HG03439 (cell line): Measurements from ENCODE around the gene FAM169A.
"Not testable (repeated sequence)": the region's sequence is repeated elsewhere in the genome, so short reads cannot be mapped to it uniquely, and the experiment has no call there.

Source experiments
- ATAC-seq: cut with Tn5 transposase; IDR thresholded peaks from one replicate; pipeline ENCODE4 v1.9.1; 2021; ENCODE audit warnings: mild to moderate bottlenecking, moderate library complexity; ENCODE audit not compliant: unreplicated experiment

FAM169A gene

DNA sequence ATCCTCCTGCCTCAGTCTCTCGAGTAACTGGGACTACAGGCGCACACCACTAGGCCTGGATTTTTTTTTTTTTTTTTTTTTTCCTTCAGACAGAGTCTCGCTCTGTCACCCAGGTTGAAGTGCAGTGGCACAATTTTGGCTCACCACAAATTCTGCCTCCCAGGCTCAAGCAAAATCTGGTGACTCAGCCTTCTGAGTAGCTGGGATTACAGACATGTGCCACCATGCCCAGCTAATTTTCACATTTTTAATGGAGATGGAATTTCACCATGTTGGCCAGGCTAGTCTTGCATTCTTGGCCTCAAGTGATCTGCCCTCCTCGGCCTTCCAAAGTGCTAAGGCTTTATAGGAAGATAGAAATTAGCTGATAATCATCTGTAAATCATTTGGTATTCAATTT is 55.3 kb downstream of the FAM169A start:
- ATAC-seq, result no peak

DNA sequence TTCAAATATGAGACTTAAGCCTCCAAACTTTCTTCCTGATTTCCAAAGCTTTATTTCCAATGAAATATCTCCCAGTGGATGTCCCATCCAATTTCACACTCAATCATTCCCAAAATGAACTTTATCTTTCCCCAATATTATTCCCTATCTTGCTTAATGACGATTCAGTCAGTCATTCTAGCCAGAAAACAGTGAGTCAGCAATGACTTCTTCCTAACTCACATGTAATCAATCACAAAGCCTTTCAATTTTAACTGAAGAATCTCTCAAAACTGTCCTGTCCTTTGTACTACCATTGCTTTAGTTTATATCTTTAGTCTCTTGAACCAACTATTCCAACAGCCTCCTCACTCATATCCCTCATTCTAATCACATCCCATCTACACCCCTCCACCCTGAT is 64.2 kb downstream of the FAM169A start:
- no peak for ATAC-seq

DNA sequence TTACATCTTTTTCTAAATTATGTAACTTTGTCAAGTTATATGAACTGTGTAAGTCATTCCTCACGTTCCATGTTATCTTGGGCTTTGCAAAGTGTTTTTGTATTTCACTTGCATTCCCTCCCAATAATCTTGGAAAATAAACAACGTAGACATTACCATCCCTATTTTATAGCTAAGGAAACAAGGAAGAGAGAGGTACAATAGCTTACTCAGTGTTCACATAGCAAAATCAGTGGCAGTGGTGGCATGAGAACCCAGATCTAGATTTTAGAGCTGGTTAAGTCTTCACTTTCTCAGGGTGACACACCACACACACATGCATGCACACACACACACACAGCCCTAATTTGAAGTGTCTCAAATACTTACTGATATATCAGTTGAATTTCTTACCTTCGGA is 65.0 kb downstream of the FAM169A start:
- ATAC-seq, result no peak

DNA sequence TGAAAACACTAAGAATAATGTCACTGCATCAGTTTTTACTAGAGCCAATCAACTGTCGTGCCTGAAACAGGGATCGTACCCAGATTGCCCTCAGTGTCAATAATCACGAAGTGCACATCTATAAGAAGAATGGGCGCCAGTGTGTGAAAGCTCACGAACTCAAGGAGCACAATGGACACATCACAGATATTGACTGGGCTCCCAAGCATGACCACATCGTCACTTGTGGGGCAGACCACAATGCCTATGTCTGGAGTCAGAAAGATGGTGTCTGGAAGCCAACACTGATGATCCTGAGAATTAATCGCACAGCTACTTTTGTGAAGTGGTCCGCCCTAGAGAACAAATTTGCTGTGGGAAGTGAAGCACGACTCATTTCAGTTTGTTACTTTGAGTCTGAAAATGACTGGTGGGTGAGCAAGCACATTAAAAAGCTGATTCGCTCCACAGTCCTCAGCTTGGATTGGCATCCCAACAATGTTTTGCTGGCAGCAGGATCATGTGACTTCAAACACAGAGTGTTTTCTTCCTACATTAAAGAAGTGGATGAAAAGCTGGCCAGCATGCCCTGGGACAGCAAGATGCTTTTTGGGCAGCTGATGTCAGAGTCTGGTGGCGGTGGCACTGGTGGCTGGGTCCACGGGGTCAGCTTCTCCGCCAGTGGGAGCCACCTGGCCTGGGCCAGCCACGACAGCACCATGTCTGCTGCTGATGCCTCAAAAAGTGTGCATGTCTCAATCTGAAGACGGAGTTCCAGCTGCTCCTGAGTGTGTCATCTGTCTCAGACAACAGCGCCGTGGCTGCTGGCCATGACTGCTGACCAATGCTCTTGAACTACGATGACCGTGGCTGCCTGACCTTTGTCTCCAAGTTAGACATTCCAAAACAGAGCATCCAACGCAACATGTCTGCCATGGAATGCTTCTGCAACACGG is 66.9 kb downstream of the FAM169A start:
- no peak for ATAC-seq

DNA sequence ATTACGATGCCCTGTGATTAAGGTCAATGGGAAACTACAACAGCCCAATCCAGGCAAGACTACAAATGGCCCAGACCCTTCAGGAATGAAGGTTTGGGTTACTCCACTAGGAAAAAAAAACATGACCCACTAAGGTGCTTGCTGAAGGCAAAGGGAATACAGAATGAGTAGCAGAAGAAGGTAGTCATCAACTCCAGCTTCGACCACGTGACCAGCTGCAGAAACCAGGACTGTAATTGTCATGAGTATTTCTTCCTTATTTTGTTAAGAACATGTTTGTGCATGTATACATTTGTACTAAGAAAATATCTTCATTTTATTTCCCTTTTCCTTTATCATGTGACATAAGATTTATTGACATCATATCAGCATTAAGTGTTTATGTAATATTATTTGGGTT is 74.5 kb downstream of the FAM169A start:
- ATAC-seq, result not testable (repeated sequence)

DNA sequence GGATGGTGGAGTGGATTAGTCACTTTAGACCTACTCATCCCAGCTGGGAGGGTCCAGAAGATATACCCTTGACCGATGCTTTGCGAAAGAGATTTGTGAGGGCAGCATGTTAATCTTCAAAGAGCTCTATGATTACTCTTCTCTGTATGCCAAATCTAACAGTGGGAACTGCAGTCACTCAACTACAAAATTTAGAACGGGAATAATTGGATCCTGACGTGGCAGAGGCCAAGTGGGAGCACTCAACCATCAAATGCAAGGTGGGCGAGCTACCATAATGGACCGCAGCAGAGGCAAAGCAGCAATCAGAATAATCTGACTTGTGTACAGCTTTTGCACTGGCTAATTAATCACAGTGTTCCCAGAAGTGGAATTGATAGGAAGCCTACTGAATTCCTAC is 78.8 kb downstream of the FAM169A start:
- no peak for ATAC-seq

DNA sequence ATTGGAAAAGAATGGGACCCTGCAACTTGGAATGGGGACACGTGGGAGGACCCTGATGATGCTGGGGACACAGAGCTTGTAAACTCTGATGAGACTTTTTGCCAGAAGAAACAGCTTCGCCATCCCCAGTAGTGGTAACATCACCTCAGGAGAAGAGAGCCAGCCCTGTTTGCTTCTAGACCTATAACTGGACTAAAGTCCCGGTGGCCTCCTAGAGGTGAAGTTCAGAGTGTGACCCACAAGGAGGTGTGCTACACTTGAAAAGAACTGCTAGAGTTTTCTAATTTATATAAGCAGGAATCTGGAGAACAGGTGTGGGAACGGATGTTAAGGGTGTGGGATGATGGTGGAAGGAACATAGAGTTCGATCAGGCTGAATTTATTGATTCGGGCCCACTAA is 79.3 kb downstream of the FAM169A start:
- ATAC-seq, result no peak

DNA sequence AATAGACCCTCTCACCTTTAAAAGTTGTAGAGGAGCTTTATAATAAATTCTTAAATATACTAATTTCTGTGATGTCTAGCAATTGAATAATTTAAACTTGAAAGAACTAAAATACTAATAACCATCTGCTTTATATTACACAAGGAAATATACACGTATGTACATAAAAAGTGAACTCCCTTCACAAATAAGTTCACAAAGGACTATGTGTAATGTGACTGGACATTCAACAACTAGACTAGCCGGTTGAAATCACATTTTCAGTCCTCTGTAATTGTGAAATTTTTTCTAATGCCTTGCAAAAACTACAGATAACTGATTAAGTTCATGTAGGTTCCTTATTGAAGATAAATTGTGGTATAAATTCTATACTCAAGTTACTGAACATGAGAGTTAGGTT is 87.6 kb downstream of the FAM169A start:
- no peak for ATAC-seq

DNA sequence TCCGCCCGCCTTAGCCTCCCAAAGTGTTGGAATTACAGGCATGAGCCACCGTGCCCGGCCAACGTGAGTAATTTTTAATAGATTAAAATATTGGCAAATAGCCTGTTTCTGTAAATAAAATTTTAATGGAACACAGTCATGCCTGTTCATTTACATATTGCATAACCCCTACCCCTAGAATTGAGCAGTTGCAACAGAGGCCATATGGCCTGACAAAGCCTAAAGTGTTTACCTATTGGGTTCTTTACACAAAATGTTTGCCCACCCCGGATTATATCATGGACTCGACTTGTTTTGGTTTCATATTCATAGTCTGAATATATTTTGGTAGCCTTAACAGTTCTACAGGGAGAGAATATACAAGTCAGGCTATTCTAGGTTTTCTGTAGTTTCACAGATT is 93.8 kb downstream of the FAM169A start:
- no peak for ATAC-seq

DNA sequence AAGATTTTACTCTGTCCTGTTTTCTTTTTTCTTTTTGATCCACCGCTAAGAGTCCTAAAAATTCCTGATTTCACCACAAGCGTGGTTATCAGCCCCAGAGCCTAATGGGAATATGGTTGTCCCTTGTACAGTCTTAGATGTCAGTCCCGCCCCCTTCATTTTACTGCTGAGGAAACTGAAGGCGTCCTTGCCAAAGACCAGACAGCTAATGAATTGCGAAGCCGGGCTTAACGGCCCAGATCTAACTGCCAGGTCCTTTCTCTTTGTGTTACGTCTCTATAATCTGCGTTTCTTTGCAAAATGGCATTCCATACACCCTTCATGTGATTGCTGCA is 98.6 kb downstream of the FAM169A start:
- ATAC-seq, result peak; percentile 18

DNA sequence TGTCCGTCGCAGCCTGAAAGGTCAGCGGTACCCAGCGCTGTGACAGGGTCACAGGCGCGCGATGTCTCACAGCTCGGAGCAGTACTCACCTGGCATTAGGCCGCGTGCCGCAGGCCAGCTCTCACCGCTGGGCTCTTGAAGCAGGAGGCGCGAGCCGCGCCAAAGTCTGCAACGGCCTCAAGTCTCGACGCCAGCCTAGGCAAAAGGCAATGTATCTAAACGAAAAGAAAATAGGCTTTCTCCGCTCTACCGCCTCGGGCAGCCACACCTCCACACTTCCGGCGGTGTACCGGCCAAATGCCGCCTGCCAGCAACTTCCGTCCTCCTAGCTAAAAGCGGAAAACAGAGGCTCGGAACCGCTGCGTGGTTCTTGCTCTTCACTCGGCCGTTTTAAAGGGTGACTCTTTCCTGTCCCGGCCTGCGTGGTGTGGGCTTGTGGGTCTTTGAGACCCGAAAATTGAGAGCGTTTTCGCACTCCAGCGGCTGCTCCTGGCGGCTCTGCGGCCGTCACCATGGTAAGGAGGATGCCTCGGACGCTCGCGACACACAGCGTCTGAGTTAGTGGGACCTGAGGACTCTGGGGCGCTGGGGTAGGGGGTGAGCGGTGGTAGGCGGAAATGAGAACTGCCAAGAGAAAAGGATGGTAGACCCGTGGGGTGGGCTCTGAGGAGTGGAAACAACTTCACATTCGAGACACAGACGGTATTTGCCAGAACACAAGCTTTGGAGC is 99.2 kb downstream of the FAM169A start, which contains the start of the genes GFM2 and NSA2:
TSS of gene GFM2 (minus strand) at position 269 of the 730 bp plus-strand sequence. CDS start 3,375 bp downstream, outside the sequence.
TSS of gene NSA2 (plus strand) at position 401 of the 730 bp plus-strand sequence. CDS start at position 513, 112 bp downstream.
- ATAC-seq, result peak; percentile 91

DNA sequence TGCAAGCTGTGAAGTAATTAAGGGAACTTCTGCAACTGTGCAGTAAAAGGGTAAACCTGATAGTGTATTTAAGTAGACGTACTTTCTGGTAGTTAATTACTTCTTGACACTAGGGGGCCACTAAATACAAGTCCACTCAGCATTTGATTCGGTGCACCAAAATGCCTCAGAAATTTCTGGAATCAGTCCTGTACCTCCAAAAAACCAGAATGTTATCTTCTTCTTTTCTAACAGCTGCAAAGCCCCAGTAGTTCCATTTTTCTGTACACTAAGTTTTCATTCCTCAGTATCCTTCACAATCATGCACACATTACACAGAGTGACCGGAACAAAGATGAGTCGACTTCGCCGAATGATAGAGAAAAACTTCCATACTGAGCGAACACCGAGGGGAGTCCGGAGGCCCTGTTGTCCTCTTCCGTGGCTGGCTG is 99.8 kb downstream of the FAM169A start:
- peak; percentile 51 for ATAC-seq

DNA sequence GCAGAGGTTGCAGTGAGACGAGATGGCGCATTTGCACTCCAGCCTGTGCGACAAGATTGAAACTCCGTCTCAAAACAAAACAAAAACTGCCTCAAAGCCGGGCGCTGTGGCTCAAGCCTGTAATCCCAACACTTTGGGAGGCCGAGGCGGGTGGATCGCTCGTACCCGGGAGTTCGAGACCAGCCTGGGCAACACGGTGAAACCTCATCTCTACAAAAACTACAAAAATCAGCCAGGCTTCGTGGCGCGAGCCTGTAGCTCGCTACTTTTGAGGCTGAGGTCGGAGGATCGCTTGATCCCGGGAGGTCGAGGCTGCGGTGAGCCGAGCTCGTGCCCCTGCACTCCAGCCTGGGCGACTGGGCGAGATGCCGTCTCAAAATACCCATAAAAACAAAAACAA is 100.3 kb downstream of the FAM169A start:
- ATAC-seq, result no peak

DNA sequence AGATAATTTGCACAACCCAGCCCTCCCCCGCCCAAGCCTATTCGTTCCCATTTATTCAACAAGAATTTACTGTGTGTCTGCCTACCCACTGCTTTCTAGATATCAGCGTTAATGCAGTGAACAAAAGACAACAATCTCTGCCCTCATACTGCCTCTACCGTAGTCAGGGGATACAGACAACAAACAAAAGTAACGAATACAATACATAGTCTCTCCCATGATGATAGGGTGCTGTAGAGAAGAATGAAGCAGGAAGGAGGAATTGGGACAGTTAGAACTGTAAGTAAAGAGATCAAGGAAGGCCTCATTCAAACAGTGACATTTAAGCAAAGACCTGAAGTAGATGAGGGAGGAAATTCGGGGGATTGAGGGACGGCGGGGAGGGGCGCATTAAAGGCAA is 101.0 kb downstream of the FAM169A start:
- ATAC-seq, result no peak

DNA sequence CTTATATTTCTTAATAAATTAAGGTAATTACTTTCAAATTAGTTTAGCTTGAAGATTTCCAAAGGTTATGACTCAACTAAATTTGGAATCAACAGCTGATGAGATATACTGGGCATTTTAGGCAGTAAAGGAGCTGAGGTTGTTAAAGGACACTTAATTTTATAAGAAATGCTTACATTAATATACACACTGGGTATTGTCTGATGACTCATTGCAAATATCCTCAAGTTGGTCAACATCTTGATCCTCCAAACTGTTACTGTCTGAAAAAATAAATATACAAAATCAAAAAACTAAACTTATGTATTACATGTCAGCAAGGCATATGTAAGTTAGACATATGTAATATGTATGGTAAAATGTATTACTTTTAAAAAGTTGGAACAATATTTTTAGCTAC is 102.7 kb downstream of the FAM169A start:
- no peak for ATAC-seq

DNA sequence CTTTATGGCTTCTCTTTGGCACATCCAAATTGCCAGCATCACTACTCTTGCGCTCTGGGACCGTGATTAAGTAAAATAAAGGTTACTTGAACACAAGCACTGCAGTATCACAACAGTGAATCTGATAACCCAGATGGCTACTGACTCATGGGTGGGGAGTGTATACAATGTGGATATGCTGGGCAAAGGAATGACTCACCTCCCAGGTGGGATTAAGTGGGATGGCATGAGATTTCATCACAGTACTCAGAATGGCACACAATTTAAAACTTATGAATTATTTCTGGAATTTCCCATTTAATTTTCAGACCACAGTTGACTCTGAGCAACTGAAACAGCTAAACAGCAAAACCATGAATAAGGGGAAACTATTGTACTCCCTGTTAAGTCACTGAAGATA is 103.6 kb downstream of the FAM169A start:
- no peak for ATAC-seq

DNA sequence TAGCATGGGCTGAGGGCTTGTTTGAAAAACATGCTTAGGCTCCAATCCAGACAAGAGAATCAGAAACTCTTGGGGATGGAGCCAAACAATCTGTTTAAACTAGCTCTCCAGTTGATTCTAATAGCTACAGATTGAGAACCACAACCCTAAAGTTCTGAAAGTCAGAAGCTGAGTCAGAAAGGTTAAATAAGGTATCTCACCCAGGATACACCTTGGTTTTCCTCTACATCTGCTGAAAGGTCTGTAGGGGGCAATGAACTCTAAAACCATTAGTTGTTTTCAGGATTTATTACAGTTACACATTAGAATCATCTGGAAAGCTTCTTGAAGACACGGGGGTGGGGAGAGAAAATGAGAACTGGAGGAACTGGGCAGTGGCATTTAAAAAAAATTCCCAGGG is 104.9 kb downstream of the FAM169A start:
- no peak for ATAC-seq

DNA sequence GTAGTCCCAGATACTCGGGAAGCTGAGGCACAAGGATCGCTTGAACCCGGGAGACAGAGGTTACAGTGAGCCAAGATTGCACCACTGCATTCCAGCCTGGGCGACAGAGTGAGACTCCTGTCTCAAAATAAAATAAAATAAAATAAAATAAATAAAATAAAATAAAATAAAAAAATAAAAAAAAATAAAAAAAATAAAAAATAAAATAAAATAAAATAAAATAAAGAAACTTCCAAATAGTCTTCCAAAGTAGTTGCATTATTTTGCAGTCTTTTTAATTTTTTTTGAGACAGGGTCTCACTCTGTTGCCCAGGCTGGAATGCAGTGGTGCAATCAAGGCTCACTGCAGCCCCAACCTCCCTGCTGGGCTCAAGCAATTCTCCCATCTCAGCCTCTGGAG is 117.4 kb downstream of the FAM169A start:
- not testable (repeated sequence) for ATAC-seq

DNA sequence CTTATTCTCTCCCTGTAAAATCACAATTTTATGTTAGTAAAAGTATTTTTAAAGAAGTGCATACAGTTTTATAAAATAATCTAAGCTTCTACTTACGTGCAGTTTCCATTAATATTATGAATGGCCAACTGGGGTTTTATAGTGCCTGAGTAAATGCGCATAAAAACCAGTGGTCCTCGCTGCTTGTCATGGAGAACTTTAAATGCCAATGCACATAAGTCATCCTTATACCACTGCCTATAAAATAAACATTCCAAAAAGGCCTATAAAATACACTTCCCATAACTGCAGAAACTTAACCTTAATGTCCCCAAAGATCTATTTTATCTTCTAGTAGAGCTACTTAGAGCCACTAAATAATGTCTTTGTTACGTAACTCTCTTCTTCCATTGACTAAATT is 127.8 kb downstream of the FAM169A start:
- no peak for ATAC-seq

DNA sequence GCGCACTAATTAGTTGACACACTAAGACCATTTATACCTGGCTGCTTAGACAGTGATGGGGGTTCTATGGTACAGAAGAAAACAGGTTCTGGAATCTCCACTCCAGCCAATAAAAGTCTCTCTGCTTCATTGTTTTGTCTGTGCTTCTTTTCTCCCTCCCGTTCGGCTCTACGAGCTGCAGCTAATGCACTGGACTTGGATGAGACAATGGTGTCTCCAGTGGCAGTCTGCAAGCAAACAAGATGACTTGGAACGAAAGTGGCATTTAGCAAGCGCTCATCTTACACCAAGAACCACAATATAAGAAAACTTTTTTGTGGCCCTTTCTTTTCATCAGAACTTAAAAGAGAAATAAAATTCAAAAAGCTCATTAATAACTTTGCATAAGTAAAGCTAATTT is 129.4 kb downstream of the FAM169A start:
- no peak for ATAC-seq
